Pericardium fibroblast (primary cell): ENCODE data around the gene HIRIP3. TPM values are rescaled to one million over a fixed set of nuclear protein-coding genes. Genes with fewer than 3 reads are reported as not detected.

Experiments
- total RNA-seq: library from RNA; depleted of rRNA; stranded (reverse); fragments of >200 nt; gene quantifications from 2 replicates; pipeline ENCODE4 v1.2.3, GENCODE V29; 2015

HIRIP3 gene
- total RNA-seq: 7.6 and 8.3 TPM in 2 replicates

GRCh38 chr16:29995324-29995910 is at the start of gene HIRIP3:
TSS of gene HIRIP3 (minus strand) at chr16:29995617. CDS start at chr16:29995605, 12 bp downstream.

GRCh38 chr16:30030841-30031413 is 35.5 kb upstream of the HIRIP3 start, which contains the start of gene TLCD3B:
TSS of gene TLCD3B (minus strand) at chr16:30031271. CDS start at chr16:30030527, 744 bp downstream.

GRCh38 chr16:30022887-30023286 is 27.5 kb upstream of the HIRIP3 start, which contains the start of gene C16orf92:
TSS of gene C16orf92 (plus strand) at chr16:30023198. CDS start at chr16:30023341, 143 bp downstream.

GRCh38 chr16:30010844-30011713 is 15.7 kb upstream of the HIRIP3 start, which contains the start of gene DOC2A:
TSS of gene DOC2A (minus strand) at chr16:30011027. CDS start at chr16:30010222, 805 bp downstream.

GRCh38 chr16:29995911-29996765 is 721 bp upstream of the HIRIP3 start, which contains the start of gene INO80E:
TSS of gene INO80E (plus strand) at chr16:29996241. CDS start at chr16:29996311, 70 bp downstream.

GRCh38 chr16:29973384-29974246 is 21.8 kb downstream of the HIRIP3 start, which contains the start of gene TAOK2:
TSS of gene TAOK2 (plus strand) at chr16:29973868. CDS start at chr16:29977773, 3,905 bp downstream.

GRCh38 chr16:29961479-29962343 is 33.7 kb downstream of the HIRIP3 start, which contains the start of gene TMEM219:
TSS of gene TMEM219 (plus strand) at chr16:29962079. CDS start at chr16:29963144, 1,065 bp downstream.

Other genes with a start within 250 kb of the HIRIP3 start
- not detected in 2 replicates for gene C16orf54, start 249.6 kb downstream of the HIRIP3 start, total RNA-seq
- not detected in 2 replicates for gene ZG16, start 217.4 kb downstream of the HIRIP3 start, total RNA-seq
- gene KIF22, start 204.9 kb downstream of the HIRIP3 start, total RNA-seq: 13.1 and 22.6 TPM in 2 replicates
- gene MAZ, start 189.1 kb downstream of the HIRIP3 start, total RNA-seq: 173 and 200 TPM in 2 replicates
- gene PRRT2, start 183.4 kb downstream of the HIRIP3 start, total RNA-seq: 0.82 and 2.5 TPM in 2 replicates
- gene PAGR1, start 179.5 kb downstream of the HIRIP3 start, total RNA-seq: 19.0 and 28.3 TPM in 2 replicates
- gene MVP, start 175.2 kb downstream of the HIRIP3 start, total RNA-seq: 179 and 195 TPM in 2 replicates
- 107 and 108 TPM in 2 replicates for gene CDIPT, start 132.4 kb downstream of the HIRIP3 start, total RNA-seq
- gene SEZ6L2, start 96.1 kb downstream of the HIRIP3 start, total RNA-seq: 26.8 and 30.0 TPM in 2 replicates
- 11.7 and 20.4 TPM in 2 replicates for gene ASPHD1, start 95.1 kb downstream of the HIRIP3 start, total RNA-seq
- 6.2 and 10.0 TPM in 2 replicates for gene KCTD13, start 69.4 kb downstream of the HIRIP3 start, total RNA-seq
- gene TMEM219, start 33.5 kb downstream of the HIRIP3 start, total RNA-seq: 92.3 and 112 TPM in 2 replicates
- 31.2 and 44.5 TPM in 2 replicates for gene TAOK2, start 21.7 kb downstream of the HIRIP3 start, total RNA-seq
- gene INO80E, start 624 bp upstream of the HIRIP3 start, total RNA-seq: 28.7 and 33.6 TPM in 2 replicates
- 0.60 TPM in 1 of 2 replicates, not detected in the other for gene DOC2A, start 15.4 kb upstream of the HIRIP3 start, total RNA-seq
- not detected in 2 replicates for gene C16orf92, start 27.6 kb upstream of the HIRIP3 start, total RNA-seq
- not detected in 2 replicates for gene TLCD3B, start 35.7 kb upstream of the HIRIP3 start, total RNA-seq
- 1,291 and 1,757 TPM in 2 replicates for gene ALDOA, start 70.1 kb upstream of the HIRIP3 start, total RNA-seq
- gene PPP4C, start 80.4 kb upstream of the HIRIP3 start, total RNA-seq: 63.2 and 79.7 TPM in 2 replicates
- gene TBX6, start 96.3 kb upstream of the HIRIP3 start, total RNA-seq: under 0.01 TPM in 1 of 2 replicates, not detected in the other
- gene YPEL3, start 100.6 kb upstream of the HIRIP3 start, total RNA-seq: 50.2 and 89.3 TPM in 2 replicates
- gene GDPD3, start 117.9 kb upstream of the HIRIP3 start, total RNA-seq: 0.47 and 1.2 TPM in 2 replicates
- 63.0 and 70.9 TPM in 2 replicates for gene MAPK3, start 127.6 kb upstream of the HIRIP3 start, total RNA-seq
- 0.43 and 4.2 TPM in 2 replicates for gene CORO1A, start 188.0 kb upstream of the HIRIP3 start, total RNA-seq
- gene BOLA2B, start 198.0 kb upstream of the HIRIP3 start, total RNA-seq: 28.4 and 117 TPM in 2 replicates
- 24.3 and 26.1 TPM in 2 replicates for gene SLX1A, start 198.3 kb upstream of the HIRIP3 start, total RNA-seq
- gene SULT1A3, start 203.6 kb upstream of the HIRIP3 start, total RNA-seq: 2.6 and 7.0 TPM in 2 replicates